GM13977 (cell line): ENCODE results near the gene METTL23.

Experiments used
- DNase-seq: peaks from one replicate; pipeline ENCODE4 v3.0.0; 2012; ENCODE audit warnings: low spot score
- in situ Hi-C: fragments of 300-500 bp; cut with MboI; formaldehyde crosslinking; loops from one replicate; pipeline ENCODE4 v1.12.0; 2022; ENCODE audit warnings: low sequenced_read_pairs, low pct_unique_long_range_greater_than_20kb, mixed read lengths, inconsistent platforms; ENCODE audit not compliant: unreplicated experiment
- TF ChIP-seq, protein P1 (sequence below): IDR thresholded peaks from 2 replicates; pipeline ENCODE4 v1.5.1; 2012; ENCODE audit warnings: mild to moderate bottlenecking, control low read depth; ENCODE audit not compliant: insufficient read depth; ENCODE audit errors: extremely low read depth, missing control alignments

The METTL23 gene

DNA sequence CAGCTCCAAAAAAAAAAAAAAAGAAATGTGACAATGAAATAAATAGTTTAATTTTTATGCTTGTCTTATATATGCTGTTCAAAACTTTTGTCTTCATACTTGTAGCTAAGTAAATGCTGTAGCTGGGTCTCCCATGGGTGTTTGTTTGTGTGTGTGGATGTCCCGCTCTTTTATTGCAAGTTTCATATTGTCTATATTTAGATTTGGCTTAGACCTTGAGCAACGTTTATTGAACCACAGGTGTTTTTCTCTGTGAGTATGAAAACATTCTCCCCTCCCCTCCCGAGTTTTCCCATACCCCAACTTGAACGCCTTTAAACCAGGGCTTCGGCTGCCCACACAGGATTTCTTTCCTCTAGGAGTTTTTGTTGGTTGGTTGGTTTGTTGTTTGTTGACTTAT, 56.5 kb downstream of the METTL23 start:
- DNase-seq = peak; percentile 29
- in situ Hi-C loops = no loop called here
- TF ChIP-seq, protein P1, sequence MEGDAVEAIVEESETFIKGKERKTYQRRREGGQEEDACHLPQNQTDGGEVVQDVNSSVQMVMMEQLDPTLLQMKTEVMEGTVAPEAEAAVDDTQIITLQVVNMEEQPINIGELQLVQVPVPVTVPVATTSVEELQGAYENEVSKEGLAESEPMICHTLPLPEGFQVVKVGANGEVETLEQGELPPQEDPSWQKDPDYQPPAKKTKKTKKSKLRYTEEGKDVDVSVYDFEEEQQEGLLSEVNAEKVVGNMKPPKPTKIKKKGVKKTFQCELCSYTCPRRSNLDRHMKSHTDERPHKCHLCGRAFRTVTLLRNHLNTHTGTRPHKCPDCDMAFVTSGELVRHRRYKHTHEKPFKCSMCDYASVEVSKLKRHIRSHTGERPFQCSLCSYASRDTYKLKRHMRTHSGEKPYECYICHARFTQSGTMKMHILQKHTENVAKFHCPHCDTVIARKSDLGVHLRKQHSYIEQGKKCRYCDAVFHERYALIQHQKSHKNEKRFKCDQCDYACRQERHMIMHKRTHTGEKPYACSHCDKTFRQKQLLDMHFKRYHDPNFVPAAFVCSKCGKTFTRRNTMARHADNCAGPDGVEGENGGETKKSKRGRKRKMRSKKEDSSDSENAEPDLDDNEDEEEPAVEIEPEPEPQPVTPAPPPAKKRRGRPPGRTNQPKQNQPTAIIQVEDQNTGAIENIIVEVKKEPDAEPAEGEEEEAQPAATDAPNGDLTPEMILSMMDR = no peak
